Endometrial microvascular endothelial cells (primary cell): ENCODE data around the gene C1orf174. TPM values are rescaled to one million over a fixed set of nuclear protein-coding genes. Genes with fewer than 3 reads are reported as not detected.

ENCODE experiments used
- in situ Hi-C: cut with HindIII; loops from 2 replicates; pipeline ENCODE4 v1.10.0; 2017; ENCODE audit warnings: low sequenced_read_pairs, low pct_unique_long_range_greater_than_20kb; ENCODE audit errors: inconsistent ontology term
- total RNA-seq: library from RNA; depleted of rRNA; stranded (reverse); fragments of >200 nt; gene quantifications from one replicate; pipeline ENCODE4 v1.2.3, GENCODE V29; 2015; ENCODE audit errors: inconsistent ontology term

Gene C1orf174
- total RNA-seq, 1 donor from 2014 or later: 43.7 TPM

DNA sequence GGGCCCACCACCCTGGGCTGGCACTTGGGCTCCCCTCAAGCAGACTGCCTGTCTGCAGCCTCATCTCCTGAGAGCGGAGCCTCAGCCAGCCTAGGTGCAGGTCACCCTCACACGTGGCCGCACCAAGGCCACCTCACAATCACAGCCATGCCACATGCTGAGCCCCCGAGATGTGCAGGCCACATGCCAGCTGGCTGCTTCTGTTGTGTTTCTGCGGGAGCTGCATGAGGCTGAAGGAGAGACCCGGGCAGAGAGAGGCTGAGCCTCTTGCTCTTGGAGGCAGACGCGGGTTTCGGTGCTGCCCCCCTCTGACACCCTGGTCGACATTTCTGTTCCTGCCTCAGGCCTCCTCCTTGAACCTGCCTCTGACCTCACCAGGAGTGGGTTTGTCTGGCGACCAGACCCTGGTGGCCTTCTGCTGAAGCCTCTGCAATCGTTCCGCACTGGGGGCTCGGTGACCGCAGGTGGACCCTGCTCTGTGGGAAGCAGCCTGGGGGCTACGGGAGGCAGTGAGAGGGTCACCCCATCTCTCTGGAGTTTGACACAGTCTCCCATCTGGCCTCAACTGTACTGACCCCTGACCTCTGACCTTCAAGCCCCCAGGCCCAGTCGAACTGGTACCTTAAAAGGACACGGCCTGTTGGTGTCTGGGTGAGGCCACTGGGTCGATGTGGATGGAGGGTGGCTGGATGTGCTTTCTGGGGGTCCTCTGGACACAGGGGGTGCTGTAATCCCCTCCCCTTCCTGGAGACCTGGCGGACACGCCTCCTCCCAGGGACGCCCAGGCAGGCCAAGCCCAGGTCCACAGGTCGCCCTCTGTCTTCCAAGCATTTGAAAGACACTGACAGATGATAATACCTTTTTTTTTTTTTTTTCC is 13.0 kb upstream of the C1orf174 start:
- in situ Hi-C loops: no loop called here

DNA sequence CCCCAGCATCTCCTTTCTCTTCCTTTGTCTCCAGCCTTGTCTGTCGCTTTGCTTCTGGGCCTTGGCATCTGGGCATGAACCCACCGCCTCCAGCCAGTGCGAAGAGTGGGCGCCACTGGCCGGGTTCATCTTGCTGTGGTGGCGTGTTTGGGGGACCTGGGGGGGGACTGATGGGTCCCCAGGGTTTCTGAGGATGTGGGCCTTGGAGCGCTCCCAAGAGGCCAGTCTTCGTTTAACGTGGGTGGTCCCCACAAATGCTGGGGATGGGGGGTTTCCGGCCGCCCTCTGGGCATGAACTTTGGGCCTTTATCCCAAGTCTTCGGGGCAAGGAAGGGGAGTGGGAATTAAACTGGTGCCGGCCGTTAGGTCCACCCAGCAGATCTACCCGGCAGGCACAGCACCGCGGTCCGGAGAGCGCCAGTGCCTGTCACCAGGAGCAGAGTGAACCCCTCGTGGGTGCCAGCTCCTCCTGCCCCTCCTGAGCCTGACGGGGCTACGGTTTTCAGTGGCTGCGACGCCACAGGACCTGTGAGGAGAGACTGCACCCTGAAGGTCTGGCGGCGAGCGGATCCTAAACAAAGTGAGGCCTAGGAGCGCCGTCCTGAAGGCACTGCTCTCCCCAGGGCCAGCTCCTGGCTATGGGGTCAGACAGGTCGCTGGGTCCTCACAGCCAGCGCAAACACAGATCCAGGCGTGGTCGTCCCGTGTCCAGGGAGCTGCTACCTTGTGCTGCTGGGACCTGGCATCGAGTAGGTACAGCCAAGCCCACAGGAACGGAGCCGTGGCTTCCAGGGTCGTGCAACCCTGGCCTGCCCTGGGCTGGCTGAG is 12.1 kb upstream of the C1orf174 start:
- in situ Hi-C loops: no loop called here

DNA sequence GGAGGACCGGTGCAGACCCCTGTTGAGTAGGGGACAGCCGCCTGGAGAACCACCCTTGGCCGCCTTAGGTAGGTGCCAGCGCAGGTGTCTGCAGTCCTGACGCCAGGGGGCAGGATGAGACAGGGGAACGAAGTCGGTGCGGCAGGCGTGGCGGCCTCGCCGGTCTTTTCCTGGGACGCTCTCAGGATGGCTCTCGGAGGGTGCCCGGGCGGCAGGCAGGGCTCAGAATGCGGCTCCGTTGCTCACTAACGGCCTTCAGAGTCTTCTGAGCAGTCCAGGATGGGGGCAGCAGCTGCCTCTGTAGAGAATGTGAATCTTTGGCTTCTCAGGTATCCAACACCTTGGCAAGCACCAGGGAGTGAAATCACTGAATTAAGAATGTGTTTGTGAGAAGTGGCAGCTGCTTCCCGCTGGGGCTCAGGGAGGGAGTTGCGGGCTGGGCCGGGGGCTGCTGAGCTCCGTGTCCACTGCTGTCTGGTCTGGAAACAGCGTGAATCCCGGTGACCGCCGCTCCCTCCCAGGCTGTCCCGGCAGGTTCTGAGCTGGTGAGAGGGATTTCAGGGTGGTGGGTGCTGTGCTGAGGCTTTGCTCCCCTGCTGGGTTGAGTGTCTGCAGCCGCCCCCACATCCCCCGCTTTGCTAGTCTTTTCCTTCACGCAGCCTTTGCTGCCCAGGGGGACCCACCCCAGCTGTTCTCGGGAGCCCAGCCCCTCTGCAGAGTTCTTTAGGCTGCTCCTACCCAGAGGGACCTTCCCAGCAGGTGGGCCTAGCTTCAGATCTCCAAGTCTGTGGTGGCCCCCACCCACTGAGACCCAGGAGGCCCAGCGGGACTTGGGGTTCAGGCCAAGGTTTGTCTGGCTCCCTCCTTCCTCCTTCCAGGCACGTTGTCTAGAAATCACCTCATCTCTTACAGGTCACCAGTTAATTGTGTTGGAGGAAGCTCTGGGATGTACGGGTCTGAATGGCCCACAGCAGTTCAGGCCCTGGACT is 11.1 kb upstream of the C1orf174 start:
- in situ Hi-C loops: no loop called here

DNA sequence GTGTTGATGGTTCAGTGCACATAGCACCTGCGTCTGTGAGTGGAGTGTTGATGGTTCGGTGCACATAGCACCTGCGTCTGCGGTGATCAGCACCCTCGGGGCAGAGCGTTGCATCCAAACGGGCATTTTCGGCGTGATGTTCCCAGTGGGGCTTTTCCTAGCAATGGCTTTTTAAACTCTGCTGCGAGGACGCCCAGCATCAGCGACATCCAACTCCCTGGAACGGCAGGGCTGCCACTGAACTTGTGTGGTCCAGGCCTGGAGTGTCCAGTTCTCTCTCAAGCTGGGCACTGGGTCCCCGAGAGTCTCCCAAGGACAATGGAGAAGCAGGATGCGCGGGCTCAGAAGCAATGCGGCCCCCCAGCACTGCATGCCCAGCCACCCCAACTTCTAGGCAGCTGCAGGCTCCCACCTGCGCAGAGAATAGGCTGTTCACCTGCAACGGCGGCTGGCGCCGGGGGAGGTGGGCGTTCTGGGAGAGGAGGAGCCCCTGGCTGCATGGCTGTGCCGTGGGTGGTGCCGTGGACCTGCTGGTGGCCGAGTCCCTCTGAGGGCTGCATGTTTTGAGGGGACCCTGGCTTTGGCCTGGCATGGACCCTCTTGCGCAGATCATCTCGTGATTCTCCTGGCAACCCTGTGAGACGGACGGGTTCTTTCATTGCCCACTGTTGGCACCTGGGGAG is 10.1 kb upstream of the C1orf174 start:
- in situ Hi-C loops: no loop called here

DNA sequence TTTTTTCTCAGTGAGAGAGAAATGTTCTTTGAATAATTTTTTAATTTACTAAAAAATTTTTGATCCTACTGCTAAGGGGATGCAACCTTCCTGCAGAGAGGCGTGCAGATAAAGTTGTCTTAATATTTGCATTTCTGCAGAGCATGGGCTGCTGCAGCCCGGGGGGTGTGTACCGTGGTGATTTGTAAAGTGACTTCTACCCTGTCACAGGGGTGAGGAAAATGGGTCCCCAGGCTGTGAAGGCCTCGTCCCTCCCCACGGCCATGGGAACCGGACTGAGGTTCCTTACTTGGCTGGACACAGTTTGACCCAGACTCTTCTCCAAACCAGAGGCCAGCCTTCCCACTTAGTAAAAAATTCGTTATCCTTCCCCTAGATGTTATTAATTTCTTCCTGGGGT is 9.5 kb upstream of the C1orf174 start:
- in situ Hi-C loops: no loop called here

DNA sequence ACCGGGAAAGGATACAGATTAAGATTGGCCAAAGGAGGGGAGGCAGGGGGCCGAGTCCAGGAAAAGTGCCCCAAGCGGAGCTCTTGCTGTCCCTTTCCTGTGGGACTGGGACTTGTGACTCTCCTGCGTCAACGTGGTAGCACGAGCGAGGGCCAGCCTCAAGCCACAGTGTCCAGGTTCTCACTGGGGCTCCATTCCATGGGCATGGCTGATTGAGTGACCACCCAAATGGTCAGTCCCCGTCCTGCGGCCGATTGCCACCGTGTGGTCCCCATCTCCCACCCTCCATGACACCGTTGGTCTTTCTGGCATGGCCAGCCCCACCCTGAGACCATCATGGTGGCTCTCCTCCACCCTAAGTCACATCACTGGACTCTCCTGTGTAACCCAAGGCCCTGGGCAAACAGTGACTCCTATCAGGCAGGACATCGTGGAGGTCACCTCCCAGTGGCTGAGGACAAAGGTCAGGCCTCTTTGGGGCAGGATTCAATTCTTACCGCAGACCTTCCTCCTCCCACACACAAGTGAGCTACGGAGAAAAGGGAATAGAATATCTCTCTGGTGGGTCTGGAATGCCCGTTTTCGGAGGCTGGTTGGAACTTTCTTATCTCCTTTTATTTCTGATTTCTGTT is 8.9 kb upstream of the C1orf174 start:
- in situ Hi-C loops: no loop called here

DNA sequence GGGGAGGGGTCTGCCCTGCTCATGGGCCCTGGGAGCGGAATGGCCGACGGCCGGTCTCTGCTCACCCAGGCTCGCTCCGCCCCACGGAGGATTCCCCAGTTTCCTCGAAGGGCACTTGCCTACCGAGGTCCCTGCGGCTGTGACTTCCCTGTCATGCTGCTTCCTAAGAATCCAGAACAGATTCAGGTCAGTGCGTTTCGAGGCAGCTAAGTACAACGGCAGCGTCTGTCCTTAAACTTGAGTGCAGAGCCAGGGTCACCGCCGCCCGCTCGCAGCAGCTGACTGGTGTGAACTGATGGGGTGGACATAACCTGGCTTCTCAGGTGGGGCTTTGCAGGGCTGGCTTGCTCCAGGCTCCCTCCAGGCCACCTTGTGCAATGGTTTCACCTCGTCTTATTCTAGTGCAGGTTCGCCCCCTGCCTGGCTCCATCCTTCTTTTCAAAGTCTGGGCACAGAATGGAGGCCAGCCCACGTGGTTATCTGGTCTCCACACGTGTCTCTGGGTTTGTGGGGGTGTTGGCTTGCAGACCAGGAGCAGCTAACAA is 7.6 kb upstream of the C1orf174 start:
- in situ Hi-C loops: no loop called here

DNA sequence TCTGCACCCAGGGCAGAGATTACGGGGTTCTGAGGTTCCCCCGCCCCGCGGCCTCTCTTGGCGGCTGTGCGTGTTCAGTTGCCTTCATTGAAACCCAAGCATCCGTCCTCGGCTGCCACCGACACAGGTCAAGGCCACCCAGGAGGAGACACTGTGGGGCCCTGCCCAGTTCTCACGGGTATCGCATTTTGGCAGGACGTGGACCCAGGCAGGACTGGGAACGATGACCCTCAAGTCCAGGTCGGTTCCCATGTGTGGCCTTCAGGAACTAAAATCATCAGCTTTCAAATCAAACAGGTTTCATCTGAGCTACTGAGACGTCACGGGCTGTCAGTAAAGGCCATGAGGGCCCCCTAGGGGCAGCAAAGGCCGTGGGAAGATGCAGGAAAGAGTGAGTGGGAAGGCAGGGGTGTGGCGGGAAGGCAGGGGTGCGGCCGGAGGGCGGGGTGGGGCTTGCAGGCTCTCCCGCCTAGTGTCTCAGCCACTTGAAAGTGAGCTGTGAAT is 7.0 kb upstream of the C1orf174 start:
- in situ Hi-C loops: no loop called here

DNA sequence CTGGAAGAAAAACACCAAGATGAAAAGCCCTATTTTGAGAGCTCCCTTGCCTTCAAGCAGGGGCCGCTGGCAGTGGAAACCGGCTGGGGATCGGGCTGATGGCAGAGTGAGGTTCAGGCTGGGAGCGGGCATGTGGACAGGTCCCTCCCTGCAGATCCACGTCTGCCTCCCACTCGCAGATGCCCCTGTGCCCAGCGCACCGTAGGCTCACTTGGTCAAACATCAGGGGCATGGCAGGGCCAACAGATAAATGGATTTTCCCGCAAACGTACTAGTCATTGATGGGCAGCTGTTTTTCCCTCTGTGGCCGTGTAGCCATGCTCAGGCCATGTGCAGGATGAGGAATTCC is 6.6 kb upstream of the C1orf174 start:
- in situ Hi-C loops: no loop called here

DNA sequence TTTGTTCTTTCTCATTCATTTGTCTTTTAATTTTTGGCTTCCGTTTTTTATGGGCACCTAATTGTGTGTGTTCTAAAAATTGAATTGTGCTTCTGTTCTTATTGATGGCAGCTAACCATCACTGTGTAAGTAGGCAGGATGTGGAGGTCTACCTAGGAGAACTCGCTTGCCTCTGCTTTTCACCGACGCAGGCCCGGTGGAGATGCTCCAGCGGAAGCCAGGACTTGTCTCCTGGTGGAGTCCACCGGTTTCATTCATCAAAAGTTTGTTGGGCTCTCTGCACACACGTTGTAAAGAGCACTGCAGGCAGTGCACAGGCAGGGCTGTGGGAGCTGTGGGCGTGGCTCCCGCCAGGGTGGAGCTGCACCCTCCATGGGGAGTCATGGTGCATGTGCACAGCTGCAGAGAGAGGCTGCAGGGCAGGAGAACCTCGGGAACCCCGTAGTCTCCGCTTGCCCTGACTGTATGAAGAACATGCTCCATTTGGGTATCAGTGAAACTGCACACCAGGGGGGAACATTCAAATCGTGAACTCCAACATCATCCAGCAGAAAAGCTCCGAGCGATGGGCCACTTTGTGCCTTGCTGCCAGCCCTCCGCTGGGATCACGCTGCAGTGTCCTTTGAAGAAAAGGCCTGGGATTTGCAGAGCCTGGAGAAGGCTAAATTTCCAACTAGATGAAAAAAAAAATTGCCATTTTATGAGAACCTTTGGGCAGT is 6.0 kb upstream of the C1orf174 start:
- in situ Hi-C loops: no loop called here

DNA sequence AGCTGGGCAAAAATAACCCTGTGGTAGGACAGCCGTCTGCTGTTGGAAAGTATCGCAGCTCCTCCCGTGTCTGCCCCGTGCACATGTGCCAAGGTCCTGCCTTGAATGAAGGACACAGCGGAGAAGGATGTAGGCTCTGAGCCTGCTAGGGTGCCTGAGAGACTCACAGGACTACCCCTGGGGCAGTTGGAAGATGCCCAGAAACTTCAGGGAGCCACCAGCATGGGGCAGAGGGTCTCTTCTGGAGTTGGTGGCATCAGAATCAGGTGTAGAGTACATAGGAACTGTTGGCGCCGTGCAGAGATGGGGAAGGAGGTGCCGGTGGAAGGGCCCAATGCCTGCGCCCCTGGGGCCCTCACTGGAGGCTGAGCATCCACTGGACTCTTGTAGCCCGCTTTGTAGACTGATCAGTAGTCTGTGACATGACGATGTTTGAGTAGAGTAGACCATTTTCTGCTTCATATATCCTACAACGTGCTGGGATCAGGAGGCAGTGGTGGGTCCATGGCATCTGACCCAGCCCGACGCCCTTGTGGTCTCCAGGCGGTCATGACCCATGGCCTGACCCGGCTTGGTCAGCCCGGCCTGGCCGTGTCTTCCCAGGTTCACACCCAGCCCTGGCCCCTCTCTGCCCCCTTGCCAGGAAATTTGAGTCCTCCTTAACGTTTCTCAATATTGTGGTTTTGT is 5.3 kb upstream of the C1orf174 start:
- in situ Hi-C loops: no loop called here

DNA sequence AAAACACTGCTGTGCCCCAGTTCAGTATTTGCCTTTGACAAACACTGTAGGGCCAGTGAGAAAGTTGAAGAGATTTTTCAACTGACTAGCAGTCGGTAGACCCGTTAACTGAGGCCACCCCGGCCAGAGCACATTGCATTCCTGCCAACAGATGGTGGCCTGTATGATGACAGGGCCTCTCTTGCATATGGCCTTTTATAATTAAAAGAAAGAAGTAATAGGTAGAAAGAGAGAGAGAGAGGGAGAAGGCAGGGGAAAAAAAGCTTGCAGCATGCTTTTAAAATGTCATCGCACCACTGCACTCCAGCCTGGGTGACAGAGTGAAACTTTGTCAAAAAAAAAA is 4.7 kb upstream of the C1orf174 start:
- in situ Hi-C loops: no loop called here

DNA sequence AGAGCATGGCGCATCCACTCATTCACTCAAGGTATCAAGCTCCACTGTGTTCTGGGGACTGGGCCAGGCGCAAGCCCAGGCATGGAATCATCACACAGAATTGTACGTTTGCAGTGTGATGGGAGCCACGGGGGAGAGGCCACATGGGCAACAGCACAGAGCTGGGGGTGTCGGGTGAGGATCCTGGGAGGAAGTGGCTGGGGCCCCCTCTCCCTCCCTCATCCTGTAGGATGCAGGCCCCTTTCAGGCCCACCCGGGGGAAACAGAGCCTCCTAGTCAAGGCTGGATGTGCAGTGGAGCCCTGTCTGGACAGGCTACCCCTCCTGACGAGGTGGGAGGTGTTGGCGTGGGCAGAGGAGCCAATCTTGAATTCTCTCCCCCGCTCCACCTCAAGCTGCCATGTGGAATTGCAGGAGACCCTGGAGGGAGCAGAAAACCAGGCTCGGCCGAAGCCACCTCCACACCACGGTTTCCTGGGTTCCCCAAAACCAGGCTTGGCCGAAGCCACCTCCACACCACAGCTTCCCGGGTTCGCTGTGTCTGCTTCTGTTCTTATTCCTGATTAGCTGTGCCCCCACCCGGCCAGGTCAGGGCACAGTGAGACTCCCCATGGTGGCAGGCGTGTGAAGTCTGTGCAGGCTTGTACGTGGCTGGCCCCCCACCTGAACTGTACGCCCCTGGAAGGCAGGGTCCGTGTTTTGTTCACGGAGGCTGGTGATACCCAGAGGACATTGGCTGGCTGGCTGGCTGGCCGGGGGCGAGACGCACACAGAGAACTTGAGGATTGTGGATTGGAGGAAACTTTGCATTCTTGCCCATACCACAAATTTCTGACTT is 4.2 kb upstream of the C1orf174 start:
- in situ Hi-C loops: no loop called here

DNA sequence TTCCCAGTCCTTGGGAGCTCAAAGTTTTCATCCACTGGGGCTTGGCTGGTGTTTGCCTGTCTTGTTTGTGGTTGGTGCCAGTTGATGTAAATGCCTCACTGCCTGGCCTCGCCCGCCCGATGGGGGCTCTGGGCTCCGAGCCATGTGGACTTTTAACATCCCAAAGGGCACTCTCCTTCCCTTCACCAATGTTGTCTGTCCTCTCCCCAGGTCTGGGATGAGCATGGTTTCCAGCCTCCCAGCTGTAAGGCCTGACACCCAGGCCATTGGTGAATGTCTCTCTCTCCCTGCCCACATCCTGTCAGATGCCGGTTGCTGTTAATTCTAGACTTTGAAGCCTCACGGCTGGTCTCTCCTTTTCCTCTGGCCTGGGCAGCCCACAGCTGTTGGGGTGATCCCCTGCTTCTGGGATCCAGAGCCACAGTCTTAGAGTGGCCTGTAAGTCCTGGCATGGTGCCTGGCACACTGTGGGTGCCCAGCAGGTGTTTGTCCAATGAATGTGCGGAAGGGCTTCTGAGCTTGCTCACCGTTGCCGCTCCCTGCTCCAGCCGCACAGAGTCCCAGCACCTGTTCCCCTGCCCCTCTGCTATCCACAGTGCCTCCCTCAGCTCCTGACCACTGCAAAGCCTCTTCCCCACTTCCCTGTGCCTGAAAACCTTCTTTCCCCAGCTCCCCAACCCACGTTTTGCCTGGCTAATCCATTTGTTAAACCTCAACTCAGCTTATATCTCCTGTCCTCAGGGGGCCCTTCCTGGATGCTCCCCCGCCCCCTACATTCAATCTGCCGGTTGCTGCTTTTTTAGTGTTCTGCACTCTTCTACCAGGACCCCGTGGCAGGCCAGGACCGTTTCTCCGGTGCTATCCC is 3.3 kb upstream of the C1orf174 start:
- in situ Hi-C loops: no loop called here

DNA sequence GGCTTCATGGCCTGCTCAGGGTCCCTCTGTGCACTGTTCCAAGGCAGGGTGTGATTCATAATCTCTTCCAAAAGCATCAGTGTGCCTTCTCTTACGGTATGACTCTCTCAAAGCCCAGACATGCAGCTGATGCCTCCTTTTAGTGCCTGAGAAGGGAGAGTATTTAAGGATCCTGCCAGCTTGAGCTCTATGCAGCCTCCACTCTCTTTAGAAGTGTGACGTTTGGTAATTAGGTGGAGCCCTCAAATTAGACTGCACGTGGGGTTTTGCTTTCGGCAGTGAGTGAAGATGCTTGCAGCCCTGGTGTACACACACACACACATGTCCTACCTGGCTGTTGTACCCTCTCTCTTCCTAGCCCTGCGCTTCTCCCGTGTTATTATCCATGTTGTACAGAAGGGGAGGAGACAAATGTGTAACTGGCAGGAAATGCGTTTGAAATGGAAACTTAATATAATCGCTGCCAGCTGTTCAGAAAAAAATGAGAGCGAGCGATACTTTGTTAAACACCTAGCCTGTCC is 2.6 kb upstream of the C1orf174 start:
- in situ Hi-C loops: no loop called here
